GM19452 (cell line): ENCODE data around the gene RUFY3.
"Not testable (repeated sequence)": the region's sequence is repeated elsewhere in the genome, so short reads cannot be mapped to it uniquely, and the experiment has no call there.

Experiments used
- ATAC-seq: cut with Tn5 transposase; IDR thresholded peaks from one replicate; pipeline ENCODE4 v1.9.1; 2021; ENCODE audit not compliant: unreplicated experiment

The RUFY3 gene

DNA sequence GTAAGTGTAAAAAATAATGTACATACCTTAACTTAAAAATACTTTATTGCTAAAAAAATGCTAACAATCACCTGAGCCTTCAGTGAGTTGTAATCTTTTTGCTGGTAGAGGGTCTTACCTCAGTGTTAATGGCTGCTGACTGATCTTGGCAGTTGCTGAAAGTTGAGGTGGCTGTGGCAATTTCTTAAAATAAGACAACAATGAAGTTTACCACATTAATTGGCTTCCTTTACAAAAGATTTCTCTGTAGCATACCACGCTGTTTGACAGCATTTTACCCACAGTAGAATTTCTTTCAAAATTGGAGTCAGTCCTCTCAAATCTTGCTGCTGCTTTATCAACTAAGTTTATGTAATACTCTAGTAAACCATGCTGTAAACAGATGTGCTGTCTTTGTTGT, 47.6 kb downstream of the RUFY3 start:
- ATAC-seq: not testable (repeated sequence)

DNA sequence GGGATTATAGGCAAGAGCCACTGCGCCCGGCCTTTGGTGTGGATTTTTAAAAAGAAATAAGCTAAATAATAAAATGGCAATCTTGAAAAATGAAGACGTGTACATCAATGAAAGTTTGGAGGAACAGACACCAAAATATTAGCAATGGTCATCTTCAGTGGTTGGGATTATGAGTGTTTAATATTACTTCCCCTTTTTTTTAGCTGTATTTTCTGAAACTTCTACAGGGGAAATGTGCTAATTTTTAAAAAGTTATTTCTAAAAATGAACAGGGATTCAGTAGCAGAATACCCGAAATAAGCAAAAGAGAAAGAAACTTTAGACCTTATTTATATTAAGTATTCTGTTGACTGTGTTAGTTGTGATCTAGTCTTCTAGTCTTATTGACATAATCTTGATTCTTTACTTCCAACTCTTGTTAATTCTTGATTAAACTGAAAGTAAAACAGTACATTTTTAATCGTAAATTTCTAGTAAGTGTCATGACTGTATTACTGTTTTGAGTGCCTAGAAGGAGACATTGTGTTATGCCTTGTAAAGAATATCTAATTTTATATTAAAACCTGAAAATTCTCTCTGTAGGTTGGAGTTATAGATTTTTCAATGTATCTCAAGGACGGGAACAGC, 51.3 kb downstream of the RUFY3 start:
- no peak for ATAC-seq

DNA sequence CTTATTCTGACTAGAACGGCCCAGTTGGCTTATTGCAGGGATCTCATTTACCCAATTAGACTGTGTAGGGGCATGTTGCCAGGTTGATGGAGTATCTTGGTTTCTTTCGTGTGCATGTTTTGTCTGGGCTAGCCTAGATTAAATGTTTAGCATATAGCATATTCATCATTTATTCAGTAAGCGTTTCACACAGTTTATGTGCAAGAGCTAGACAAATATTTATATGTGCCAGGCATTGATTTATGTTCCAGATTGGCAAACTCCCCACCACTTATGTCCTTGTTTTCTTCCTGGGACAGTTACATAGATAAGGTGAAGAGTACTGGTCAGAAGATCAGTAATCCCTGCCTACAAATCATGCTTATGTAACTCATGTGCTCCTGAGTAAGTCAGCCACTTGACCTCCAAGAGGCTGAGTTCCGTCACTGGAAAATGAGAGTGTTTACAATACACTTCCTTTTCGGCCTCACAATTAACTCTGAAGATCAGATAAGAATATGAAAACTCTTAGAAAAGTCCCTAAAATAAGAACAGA, 57.2 kb downstream of the RUFY3 start:
- no peak for ATAC-seq

DNA sequence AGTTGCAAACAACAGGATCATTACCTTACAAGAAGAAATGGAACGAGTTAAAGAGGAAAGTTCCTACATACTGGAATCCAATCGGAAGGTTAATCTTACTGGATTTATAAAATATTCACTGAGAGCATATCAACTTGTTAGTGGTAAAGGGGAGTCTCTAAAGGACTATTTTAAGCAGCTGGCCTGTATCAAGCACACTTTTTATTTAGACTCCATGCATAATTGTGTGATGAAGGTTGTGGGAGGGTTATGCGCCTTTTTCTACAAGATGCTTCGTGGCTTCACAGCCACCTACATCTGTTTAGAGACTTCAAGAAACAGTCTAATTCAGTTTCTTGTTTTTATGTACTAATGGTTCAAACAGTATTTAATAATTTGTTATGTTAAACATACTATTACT, 61.3 kb downstream of the RUFY3 start:
- ATAC-seq: no peak

DNA sequence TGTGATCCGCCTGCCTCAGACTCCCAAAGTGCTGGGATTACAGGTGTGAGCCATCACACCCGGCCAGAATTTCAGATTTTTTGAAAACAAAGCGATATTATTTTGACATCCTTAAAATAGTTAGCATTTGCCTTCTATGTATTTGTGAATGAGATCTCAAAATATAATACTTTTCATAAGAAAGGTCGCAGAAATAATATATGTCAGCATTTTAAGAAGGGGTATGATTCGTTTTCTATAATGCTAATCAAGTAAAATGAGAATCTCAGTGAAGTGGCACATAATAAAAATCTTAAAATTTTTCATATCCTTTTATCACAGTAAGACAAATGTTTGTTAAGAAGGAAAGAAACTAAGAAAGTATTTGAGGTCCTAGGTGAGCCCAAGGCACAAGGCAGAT, 65.7 kb downstream of the RUFY3 start:
- ATAC-seq: no peak

DNA sequence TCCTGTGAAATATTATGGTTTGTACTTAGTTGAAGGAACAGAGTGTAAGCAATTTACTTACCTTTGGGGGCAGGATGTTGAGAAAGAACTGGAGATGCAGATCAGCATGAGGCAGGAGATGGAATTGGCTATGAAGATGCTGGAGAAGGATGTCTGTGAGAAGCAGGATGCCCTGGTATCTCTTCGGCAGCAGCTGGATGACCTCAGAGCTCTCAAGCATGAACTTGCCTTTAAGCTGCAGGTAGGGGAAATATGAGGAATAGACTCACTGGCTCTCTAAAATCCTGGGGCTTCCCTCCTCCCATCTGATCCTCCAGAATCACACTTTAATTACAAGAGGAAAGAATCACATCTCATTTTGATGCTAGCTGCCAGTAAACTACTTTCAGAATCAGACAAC, 67.0 kb downstream of the RUFY3 start:
- ATAC-seq: no peak

DNA sequence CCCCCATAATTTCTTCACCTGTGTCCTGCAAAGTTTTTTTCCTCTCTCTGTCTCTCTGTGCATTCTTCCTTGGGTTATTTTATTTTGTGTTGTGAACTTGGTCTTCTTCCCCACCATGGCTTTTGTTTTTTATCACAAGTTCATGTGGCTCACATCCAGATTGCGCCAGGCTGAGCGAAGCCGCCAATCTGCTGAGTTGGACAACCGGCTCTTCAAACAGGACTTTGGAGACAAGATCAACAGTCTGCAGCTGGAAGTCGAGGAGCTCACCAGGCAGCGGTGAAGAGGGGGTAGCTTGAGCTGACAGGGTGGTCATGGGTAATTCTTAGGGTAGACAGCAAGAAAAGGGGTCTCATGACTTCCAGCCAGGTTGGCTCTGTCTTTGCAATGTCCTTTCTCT, 71.9 kb downstream of the RUFY3 start:
- no peak for ATAC-seq

DNA sequence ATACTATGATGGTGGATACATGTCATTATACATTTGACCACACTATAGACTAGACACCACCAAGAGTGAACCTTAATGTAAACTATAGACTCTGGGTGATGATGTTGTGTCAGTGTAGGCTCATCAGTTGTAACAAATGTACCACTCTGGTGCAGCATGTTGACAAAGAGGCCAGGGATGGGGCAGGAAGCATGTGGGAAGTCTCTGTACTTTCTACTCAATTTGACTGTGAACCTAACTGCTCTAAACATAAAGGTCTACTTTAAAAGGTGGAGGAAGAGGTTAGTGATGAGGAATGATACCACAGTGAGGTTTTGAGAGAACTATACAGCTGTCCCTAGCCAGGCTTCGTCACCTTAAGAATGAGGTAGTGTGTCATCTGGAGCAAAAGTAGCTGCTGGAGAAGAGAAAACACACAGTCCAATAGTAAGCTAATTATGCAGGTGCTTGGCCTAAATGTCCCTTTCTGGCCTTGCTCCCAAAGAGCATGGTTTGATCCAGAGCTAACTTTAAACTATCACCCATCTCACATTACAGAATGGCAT, 79.6 kb downstream of the RUFY3 start:
- ATAC-seq: no peak

DNA sequence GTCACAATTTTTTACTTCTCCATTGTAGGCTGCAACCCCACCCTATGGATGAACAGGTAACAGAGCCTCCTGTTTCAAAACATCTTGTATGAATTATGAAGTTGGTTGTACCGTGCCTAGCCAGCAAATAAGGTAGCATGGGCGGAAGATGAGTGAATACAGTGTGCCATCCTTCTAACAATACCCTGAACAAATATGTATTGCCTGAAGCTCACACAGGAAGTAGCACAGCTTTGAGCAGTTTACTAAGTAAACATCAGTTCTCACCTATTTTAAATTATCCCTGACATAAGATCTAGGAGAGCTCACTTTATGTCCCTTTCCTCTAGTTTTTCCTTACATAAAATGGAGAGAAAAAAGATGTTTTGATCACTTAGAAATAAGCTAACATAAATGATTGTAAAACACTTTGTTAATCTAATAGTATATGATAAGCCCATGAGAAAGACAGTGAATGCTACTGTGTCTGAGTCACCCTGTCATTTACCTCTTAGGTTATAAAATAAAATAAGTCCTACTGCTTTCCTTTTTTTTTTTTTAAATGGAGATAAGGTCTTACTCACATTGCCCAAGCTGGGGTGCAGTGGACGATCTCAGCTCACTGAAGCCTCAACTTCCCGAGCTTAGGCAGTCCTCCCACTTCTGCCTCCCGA, 81.3 kb downstream of the RUFY3 start:
- no peak for ATAC-seq

DNA sequence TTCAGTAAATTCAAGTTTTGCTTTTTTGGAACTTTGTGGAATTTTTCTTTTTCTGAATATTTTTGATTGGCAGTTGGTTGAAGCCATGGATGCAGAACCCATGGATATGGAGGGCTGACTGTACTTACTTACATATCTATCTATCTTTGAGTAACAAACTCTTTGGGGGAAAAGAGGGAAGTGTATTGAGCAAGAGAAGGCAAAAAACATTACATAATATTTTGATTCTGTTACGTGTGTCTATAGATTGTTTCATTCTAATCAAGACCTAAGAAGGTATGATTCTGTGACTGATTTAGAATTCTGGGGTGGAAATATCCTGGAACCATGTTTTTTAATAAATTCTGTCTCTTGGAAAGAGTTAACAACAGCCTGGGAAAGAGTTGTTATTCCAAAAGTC, 86.4 kb downstream of the RUFY3 start:
- ATAC-seq: no peak

DNA sequence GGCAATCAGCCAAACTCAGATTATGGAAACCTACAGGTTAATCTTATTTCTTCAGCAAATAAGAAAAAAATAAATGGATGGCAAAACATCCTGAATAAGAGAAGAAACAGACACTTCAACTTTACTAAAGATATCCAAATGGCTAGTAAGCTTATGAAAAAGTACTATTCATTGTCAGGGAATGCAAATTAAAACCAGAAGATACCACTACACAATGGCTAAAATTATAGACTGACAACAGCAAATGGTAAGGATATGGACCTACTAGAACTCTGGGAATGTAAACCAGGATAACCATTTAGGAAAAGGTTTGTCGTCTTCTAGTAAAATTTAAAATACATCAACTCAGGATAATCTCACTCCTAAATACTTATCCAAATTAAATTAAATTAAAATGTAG, 93.6 kb downstream of the RUFY3 start:
- no peak for ATAC-seq

DNA sequence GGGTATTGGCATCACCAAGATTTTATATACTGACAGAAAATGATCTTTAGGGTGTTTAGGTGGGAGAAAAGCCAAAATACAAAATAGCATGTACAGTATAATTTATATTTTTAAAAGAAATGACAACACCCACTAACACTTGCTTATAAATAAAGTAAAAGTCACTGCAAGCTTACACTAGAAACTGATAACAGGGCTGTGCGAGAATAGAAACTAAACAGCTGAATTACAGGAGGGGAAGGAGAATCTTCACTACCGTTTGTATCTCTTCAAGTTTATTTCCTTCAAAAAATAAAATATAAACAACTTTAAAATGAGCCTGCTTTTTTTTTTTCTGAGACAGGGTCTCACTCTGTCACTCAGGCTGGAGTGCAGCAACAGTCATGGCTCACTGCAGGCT, 95.1 kb downstream of the RUFY3 start:
- no peak for ATAC-seq

DNA sequence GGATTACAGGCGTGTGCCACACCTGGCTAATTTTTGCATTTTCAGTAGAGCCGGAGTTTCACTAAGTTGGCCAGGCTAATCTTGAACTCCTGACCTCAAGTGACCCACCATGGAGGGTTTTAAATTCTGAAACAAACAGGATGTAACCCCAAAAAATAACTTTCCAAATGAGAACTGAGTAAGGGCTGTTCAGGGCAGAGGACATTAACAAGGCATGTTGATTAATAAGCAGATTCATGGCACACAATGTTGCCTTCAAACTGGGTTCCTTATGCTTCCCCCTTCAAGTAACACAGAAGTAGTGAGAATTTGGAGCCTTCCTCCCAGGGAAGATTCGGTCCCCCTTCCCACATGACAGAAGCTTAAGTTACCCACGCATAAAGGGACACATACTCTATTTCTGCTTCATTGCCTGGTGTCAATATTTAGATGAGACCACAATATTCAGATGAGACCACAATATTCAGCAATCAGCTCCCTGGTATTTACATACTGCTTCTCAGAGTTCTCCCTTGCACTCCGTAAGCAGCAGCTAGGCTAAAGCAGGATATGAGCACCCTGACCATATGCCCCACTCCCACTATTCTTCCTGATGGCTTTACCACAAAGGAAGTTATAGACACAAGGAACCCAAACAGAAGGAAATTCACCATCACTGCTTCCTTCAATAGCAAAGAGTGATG, 96.5 kb downstream of the RUFY3 start:
- no peak for ATAC-seq

DNA sequence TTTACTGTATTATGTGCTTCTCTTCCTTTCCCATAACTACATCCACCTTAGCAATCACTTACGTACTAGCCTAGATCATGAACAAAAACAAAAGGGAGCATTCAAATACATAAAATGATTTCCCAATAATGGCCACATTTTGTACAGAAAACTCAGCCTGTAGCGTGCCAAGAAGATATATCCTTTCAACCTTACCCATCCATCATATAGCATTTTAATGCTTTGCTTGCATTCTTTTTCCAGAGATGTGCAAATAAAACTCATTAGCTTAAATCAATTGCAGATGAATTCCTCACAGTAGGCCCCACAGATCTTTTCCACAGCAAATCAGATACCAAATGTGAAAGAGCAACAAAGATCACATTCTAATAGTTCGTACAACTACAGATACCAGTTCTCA, 97.2 kb downstream of the RUFY3 start:
- no peak for ATAC-seq

DNA sequence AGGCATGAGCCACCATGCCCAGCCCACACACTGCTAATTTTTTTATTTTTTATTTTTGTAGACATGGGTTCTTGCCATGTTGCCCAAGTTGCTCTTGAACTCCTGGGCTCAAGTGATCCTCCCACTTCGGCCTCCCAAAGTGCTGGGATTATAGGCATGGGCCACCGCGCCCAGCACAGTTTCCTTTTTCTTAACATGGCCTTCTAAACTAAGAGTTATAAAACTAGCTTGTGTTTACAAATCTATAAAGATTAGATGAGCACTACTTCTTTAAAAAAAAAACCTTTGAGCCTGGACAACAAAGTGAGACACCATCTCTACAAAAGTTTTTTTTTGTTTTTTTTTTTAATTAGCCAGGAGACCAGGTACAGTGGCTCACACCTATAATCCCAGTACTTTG, 107.3 kb downstream of the RUFY3 start:
- no peak for ATAC-seq

DNA sequence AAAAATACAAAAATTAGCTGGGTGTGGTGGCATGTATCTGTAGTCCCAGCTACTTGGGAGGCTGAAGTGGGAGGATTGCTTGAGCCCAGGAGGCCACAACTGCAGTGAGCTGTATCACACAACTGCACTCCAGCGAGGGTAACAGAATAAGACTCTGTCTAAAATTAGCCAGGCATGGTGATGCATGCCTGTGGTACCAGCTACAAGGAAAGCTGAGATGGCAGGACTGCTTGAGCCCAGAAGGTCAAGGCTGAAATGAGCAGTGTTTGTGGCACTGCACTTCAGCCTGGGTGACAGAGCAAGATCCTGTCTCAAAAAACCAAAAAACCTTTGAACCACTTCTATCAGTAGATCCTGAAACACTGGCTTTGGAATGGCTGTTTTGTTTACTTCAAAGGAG, 107.7 kb downstream of the RUFY3 start:
- ATAC-seq: no peak

DNA sequence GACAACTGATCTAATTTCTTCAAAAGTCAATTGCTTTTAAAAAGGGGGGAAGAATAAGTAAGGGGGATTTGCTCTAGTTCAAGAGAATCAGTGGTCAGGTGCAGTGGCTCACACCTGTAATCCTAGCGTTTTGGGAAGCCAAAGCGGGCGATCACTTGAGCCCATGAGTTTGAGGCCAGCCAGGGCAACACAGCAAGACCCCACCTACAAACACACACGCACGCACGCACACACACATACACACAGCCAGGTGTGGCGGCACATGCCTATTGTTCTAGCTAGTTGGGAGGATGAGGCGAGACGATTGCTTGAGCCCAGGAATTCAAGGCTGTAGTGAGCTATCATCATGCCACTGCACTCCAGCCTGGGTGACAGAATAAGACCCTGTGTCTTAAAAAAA, 108.3 kb downstream of the RUFY3 start:
- ATAC-seq: no peak

DNA sequence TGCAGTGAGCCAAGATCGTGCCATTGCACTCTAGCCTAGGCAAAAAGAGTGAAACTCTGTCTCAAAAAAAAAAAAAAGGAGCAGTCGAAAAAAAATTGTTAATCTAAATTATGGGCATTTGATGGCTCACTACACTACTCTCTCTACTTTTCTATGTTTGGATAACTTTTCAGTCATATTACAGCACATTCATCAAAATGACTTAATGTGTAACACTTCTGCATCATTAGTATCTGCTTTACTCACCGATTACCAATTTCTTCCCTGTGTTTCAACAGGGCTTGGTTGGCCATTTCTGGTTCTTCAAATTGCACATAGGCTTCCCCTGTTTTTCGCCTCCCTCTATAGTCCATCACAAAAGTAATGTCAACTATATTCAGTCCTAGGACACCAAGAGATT, 109.5 kb downstream of the RUFY3 start:
- no peak for ATAC-seq

DNA sequence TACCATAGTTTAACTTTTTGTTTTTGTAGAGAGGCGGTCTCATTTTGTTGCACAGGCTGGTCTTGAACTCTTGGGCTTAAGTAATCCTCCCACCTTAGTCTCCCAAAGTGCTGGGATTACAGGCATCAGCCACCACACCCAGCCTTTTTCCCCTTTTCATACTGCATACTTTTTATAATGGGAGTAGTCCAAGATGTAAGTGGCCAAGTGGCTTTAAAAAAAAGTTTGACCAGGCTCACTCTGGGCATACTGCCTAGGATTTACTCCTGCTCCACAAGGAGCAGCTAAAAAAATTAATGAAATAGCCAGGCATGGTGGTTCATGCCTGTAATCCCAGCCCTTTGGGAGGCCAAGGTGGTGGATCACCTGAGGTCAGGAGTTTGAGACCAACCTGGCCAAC, 111.9 kb downstream of the RUFY3 start:
- ATAC-seq: no peak

DNA sequence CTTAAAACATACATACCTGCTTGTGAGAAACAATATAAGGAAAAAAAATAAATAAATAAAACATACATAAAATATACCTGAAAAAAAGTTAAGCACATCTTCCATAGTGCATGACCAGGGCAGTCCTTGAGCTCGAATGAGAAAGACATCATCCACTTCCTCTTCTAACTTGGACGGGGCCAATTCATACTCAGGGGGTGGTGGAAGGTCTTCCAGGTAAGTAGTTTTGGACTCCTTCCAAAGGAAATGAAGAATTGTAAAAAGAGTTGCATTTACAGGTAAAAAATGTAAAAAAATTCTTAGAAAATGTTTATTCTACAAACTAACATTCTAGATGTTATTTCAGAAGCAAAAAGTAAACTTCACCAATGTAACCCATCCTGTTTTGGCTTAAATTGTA, 114.3 kb downstream of the RUFY3 start:
- no peak for ATAC-seq

DNA sequence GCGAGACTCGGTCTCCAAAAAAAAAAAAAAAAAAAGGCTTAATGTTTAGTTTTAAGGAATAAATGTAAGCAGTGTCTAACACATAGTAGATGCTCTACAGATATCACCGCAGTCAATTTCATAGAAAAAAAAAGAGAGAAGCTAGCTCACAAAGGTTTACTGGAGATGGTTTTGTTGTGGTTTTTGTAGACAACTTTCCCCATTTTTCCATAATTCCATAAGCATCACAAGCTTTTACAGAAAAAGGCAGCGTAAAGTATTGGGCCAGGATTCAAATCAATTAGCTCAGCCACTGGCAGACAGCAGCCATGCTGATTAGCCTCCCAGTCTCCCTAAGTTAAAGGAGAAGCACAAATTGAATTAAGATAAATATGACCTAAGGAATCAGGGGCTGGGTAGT, 116.4 kb downstream of the RUFY3 start:
- no peak for ATAC-seq
